ENCODE measurements around the gene TLCD2.
"Not testable (repeated sequence)": the region's sequence is repeated elsewhere in the genome, so short reads cannot be mapped to it uniquely, and the experiment has no call there.

Gene TLCD2

GRCh38 chr17:1724351-1724868 is 14.2 kb upstream of the TLCD2 start, which contains the start of gene WDR81:
Gene WDR81, plus strand, starts transcription at chr17:1724704. Its CDS starts 256 bp downstream, at chr17:1724960.
- intact Hi-C loops (cut with DNase I): loop anchor here (5.0 kb wide), 1 partner anchor 108 kb away; the partner anchor contains the start of gene RPA1
- peak; percentile 84 to 99 (median 95) for DNase-seq

- not testable (repeated sequence) for DNase-seq
- intact Hi-C loops (cut with DNase I): loop anchor here (5.0 kb wide), 1 partner anchor 110 kb away; the partner anchor contains the start of gene RPA1
Measured at GRCh38 chr17:1722022-1722421, 11.8 kb upstream of the TLCD2 start.

- intact Hi-C loops (cut with DNase I): loop anchor here (5.0 kb wide), 1 partner anchor 111 kb away; the partner anchor contains the start of gene RPA1
- peak in 41 of 42 donors; percentile 41 to 87 (median 71) for DNase-seq
Measured at GRCh38 chr17:1720856-1721386, 10.7 kb upstream of the TLCD2 start.

DNA sequence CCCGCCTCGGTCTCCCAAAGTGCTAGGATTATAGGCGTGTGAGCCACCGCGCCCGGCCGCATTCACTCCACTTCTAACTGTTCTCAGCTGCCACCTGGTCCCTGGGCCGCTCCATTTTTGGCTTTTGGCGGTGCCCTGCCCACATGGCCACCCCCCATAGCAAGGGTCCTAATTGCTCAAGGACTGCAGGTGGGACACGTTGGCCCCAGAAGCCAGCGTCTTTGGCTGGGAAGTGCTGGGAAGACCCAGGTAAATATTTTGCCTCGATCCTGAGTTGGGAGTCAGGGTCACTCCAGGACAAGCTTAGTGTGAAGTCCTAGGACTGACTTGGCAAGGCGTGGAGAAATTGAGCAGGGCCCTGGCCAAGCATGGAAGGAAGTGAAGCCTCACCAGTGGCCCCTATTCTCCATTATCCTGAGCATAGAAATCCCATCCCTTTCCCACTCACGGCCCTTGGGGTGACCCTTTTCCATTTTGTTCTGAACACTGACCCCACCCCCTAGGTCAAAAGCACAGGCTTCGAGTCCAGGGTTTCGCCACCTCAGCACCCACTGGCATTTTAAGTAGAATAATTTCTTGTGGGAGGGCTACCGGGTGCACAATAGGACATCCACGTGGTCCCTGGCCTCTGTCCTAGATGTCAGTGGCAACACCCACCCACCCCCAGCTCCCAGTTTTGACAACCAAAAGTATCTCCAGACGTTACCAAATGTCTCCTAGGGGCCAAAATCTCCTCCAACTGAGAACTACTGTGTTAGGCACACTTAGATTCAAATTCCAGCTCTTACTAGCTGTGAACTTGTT is 8.4 kb upstream of the TLCD2 start:
- intact Hi-C loops (cut with DNase I): loop anchor here (10.0 kb wide), 2 partner anchors 144 to 326 kb away; partner anchors contain the start of gene OVCA2
- no peak for DNase-seq

DNA sequence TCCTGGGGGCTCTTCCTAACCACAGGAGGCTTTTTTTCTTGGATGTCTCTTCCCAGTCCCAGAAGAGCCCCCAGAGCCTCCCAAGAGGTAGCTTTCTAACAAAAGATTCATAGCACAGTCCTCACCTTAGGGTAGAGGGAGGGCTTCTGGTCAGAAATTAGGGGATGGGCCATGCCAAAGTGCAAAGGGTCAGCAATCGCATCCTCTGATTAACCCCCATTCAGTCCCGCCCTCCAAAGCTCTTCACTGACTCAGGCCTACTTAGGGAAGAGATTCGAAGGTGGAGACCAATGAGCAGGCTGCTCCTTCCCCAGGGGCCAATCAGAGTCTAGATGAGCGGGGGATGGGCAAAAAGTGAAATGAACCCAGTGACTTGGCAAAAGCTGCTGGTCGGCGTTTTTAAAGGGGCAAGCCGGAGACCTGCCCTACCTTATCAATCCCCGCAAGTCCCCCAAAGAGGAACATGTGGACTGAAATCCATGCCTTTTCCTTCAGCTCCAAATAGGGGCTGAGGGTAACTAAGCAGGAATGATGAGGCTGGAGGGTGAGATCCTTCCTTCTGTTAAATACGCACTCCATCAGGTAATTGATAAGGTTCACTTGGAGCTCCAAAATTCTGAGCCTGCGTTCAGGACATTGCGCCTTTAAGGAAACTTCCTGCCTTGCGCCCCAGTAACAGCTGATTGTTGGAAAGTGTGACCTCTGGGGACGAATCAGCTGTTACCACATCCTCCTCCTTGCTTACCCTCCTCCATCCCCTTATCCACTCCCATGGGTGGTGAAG is 6.9 kb upstream of the TLCD2 start:
- peak; percentile 80 to 96 (median 93) for DNase-seq
- intact Hi-C loops (cut with DNase I): loop anchor here (2.0 to 10.0 kb wide), 3 partner anchors 32 to 328 kb away; partner anchors contain the start of genes OVCA2 and PRPF8

DNA sequence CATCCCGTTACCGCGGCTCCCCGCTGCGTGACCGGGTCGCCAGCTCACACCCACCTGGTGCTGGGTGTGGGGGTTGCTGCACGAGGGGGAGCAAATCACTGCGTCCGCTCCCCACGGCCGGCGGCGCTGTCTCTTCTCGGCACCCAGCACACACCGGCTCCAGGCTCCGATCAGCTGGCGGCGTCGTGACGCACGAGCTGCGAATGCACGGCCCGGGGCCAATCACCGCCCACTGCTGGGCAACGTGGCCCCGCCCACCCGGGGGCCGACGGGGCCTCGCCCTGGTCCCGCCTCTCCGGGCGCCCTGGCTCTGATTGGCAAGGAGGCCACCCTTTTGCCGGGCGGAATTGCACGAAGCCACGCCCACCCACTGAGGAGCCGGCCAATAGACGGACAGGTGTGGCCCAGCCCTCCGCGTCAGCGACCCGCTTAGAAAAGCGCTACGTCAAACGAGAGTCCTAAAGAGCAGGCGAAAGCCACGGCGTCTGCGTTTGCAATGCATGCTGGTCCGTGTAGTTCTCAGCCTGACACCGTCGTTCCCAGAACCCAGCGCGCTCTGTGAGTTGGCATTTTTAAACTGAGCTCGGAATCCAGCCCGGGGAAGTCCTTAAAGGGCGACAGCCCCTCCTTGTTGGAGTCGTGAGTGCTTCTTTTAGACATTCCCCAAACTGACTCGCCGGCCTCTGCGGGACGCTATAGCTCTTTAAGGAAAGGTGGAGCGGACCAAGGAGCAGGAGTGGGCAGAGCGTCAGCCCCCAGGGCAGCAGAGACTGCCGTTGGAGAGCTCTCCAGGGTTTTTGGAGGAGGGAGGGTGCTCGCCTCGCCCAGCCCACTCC is 6.1 kb upstream of the TLCD2 start:
- intact Hi-C loops (cut with DNase I): loop anchor here (2.0 to 10.0 kb wide), 3 partner anchors 31 to 329 kb away; partner anchors contain the start of genes OVCA2 and PRPF8

DNA sequence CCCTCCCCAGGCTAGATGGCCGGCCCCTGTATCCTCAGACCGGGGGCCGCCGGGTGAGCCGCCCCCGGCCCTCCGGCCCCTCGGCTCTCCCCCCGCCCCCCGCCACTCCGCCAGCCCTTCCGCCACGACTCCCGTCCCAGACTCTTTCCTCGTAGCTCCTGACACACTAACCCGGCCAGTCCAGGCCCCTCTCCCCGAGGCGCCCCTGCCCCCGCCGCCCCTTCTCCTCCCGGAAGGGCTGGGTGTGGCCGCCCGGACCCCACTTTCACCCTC is 5.6 kb upstream of the TLCD2 start:
- intact Hi-C loops (cut with DNase I): loop anchor here (2.0 to 10.0 kb wide), 3 partner anchors 31 to 329 kb away; partner anchors contain the start of genes OVCA2 and PRPF8
- no peak for DNase-seq

More for the DNA sequence above, 6.1 kb upstream of the TLCD2 start:
- peak; percentile 99 to 100 (median 100) for DNase-seq

- peak in 21 of 42 donors; percentile 19 to 89 (median 48) for DNase-seq
- intact Hi-C loops (cut with DNase I): loop anchor here (10.0 kb wide), 2 partner anchors 140 to 330 kb away; partner anchors contain the start of gene OVCA2
Measured at GRCh38 chr17:1714980-1715802, 5.0 kb upstream of the TLCD2 start.

DNA sequence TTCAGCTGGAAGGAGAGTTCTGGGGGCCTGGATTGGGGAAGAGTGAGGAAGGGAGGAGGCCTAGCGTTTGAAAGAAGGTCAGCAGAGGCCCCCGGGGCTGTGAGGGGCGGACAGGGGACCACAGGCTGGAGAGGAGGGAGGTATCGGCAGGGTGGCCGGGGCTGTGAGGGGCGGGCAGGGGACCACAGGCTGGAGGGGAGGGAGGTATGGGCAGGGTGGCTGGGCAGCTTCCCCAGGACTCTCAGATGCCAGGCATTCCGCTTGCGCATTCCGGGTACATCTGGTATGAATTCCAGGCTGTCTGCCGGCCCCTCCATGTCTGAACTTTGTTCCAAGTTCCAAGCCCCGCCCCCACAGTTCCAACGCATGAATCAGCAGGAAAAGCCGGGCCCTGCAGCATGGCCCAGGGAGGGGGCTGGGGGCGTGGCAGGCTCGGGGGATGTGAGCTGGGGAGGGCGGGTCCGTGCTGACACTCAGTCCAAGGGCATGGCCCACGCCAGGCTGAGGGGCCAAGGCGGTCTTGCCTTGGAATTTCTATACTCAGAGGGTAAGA is 4.3 kb upstream of the TLCD2 start:
- peak; percentile 62 to 95 (median 81) for DNase-seq
- intact Hi-C loops (cut with DNase I): loop anchor here (10.0 kb wide), 2 partner anchors 140 to 330 kb away; partner anchors contain the start of gene OVCA2

- intact Hi-C loops (cut with DNase I): loop anchor here (10.0 kb wide), 2 partner anchors 139 to 331 kb away; partner anchors contain the start of gene OVCA2
- peak in 11 of 42 donors; percentile 35 to 64 (median 46) for DNase-seq
Measured at GRCh38 chr17:1713878-1714426, 3.8 kb upstream of the TLCD2 start.

GRCh38 chr17:1713160-1713877 is 3.1 kb upstream of the TLCD2 start:
- intact Hi-C loops (cut with DNase I): loop anchor here (10.0 kb wide), 2 partner anchors 139 to 331 kb away; partner anchors contain the start of gene OVCA2
- no peak for DNase-seq

DNA sequence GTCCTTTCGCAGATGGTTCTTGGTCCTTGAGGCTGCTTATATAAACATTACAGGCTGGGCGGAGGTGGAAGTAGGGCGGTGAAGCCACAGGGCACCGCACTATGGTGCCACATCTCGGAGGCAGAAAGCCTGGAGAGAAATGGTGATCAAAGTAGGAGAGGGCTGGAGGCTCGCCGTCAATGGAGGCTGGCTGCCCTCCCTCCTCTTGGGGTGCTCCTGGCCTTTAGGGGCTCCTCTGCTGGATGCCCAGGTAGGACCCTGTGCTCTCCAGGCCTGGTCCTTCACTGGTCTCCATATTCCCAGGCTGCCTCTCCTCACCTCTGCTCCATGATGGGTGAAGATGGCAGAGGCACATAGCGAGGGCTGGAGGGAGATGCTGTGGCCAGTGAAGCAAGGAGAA is 2.1 kb upstream of the TLCD2 start:
- no peak for DNase-seq
- intact Hi-C loops (cut with DNase I): loop anchor here (10.0 kb wide), 2 partner anchors 137 to 333 kb away; partner anchors contain the start of gene OVCA2

- DNase-seq: no peak
- intact Hi-C loops (cut with DNase I): loop anchor here (10.0 kb wide), 2 partner anchors 137 to 333 kb away; partner anchors contain the start of gene OVCA2
Measured at GRCh38 chr17:1711804-1712203, 1.6 kb upstream of the TLCD2 start.

- DNase-seq: peak in 1 of 42 donors; percentile 50
- intact Hi-C loops (cut with DNase I): loop anchor here (10.0 kb wide), 2 partner anchors 136 to 334 kb away; partner anchors contain the start of gene OVCA2
Measured at GRCh38 chr17:1710807-1711553, 803 bp upstream of the TLCD2 start.
